Measurements from ENCODE around the gene DGCR8. TPM values are rescaled to one million over a fixed set of nuclear protein-coding genes. Genes with fewer than 3 reads are reported as not detected.

DGCR8 gene
- polyA plus RNA-seq, 2 of the 4 experiments (the other 2 are of a cell fraction): 18.1 to 21.3 TPM

DNA sequence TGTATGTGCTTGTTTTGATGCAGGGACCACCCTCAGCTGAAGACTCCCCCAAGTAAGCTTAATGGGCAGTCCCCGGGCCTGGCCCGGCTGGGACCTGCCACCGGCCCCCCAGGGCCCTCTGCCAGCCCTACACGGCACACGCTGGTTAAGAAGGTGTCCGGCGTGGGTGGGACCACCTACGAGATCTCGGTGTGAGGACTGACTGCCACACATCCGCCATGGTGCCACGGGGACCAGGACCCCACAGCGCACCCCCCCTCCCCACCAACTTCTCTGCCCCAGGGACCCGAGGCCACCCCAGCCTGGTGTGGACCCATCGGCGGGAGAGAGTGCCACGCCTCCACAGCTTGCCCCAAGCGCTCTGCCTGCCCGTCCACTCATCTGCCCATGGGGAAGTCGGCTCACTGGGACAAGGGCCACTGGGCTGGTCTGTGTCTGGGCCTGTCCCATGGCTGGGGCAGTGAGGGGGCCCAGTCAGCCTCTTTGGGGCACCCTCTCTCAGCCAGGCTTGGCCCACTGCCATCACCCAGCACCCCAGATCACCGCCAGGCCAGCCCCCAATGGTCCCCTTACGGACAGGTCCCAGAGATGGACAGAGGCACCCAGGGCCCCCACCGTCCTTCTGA is 65.3 kb downstream of the DGCR8 start:
- CTCF ChIA-PET: no interaction called here
- no peak overlapping the region for H3K27ac ChIP-seq
- no peak for FAIRE-seq

DNA sequence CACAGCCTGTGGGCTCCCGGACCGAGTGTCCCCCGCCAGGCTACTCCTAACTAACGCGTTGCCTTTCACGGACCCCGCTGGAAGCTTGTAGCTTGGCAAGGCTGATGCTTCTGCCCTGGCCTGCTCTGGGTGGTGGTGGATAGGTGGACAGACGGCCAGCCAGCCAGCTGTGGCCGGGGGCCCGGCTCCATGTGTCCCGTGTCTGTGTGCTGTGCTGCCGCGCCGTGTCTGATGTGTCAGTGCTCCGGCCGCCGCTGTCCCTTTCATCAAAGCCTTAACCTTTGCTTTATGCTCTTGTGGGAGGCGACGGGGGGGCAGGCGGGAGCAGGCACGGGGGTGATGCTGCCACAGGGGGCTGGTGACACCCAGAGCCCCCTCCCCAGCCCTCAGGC is 65.8 kb downstream of the DGCR8 start:
- ATAC-seq: no peak
- Histone ChIP-seq H3K4me1 (no peaks in the 10 kb centered on the region), H3K9me3 (no peaks in the 10 kb centered on the region), H3K4me2 (no peak overlapping the region), H3K4me3 (no peak overlapping the region), H3K27ac (no peak overlapping the region)
- no peak for TF ChIP-seq FOSL2 (IDR thresholded peaks at IDR 0.05)
- TF ChIP-seq FOSL2 (CRISPR knock-in tag; IDR thresholded peaks at IDR 0.05): no peak
- no peak for TF ChIP-seq CBX8 (IDR thresholded peaks at IDR 0.05)
- no peak for TF ChIP-seq ZC3H11A (IDR thresholded peaks at IDR 0.05)
- TF ChIP-seq, protein P1, sequence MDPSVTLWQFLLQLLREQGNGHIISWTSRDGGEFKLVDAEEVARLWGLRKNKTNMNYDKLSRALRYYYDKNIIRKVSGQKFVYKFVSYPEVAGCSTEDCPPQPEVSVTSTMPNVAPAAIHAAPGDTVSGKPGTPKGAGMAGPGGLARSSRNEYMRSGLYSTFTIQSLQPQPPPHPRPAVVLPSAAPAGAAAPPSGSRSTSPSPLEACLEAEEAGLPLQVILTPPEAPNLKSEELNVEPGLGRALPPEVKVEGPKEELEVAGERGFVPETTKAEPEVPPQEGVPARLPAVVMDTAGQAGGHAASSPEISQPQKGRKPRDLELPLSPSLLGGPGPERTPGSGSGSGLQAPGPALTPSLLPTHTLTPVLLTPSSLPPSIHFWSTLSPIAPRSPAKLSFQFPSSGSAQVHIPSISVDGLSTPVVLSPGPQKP (IDR thresholded peaks at IDR 0.05; ENCODE audit: low read depth, low read length): no peak
- FAIRE-seq: no peak
- no peak for DNase-seq (ENCODE audit: low read depth in 1 of 2, low spot score in 1 of 2)
- ChIA-PET CTCF (no interaction called here), POLR2A (no interaction called here)
- WGBS (ENCODE audit: missing lambda C conversion rate): no CpG with 5 or more reads among the region's 21 CpGs

More for the DNA sequence above, 65.3 kb downstream of the DGCR8 start:
- POLR2A ChIA-PET: no interaction called here
- Histone ChIP-seq H3K4me3 (no peak overlapping the region), H3K9me3 (no peaks in the 10 kb centered on the region), H3K4me2 (no peak overlapping the region), H3K4me1 (no peaks in the 10 kb centered on the region)
- ATAC-seq: no peak
- WGBS (ENCODE audit: missing lambda C conversion rate): 87% methylated on average over 6 of the region's 22 CpGs
- no peak for TF ChIP-seq CEBPB (IDR thresholded peaks at IDR 0.05)
- TF ChIP-seq EHMT2 (IDR thresholded peaks at IDR 0.05; ENCODE audit: low read depth): no peak
- no peak for TF ChIP-seq HOXA7 (CRISPR knock-in tag; IDR thresholded peaks at IDR 0.05)
- TF ChIP-seq TFCP2L1 (CRISPR knock-in tag; IDR thresholded peaks at IDR 0.05): no peak
- TF ChIP-seq POLR2A (IDR thresholded peaks at IDR 0.05; ENCODE audit: low read length): no peak
- no peak for TF ChIP-seq BHLHE40 (IDR thresholded peaks at IDR 0.05; ENCODE audit: low read depth, low read length)
- TF ChIP-seq, protein P2, sequence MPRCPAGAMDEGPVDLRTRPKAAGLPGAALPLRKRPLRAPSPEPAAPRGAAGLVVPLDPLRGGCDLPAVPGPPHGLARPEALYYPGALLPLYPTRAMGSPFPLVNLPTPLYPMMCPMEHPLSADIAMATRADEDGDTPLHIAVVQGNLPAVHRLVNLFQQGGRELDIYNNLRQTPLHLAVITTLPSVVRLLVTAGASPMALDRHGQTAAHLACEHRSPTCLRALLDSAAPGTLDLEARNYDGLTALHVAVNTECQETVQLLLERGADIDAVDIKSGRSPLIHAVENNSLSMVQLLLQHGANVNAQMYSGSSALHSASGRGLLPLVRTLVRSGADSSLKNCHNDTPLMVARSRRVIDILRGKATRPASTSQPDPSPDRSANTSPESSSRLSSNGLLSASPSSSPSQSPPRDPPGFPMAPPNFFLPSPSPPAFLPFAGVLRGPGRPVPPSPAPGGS (IDR thresholded peaks at IDR 0.05): no peak
- TF ChIP-seq RNF2 (IDR thresholded peaks at IDR 0.05; ENCODE audit: borderline replicate concordance, low read depth): no peak
- TF ChIP-seq, protein P3, sequence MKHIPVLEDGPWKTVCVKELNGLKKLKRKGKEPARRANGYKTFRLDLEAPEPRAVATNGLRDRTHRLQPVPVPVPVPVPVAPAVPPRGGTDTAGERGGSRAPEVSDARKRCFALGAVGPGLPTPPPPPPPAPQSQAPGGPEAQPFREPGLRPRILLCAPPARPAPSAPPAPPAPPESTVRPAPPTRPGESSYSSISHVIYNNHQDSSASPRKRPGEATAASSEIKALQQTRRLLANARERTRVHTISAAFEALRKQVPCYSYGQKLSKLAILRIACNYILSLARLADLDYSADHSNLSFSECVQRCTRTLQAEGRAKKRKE (CRISPR knock-in tag; IDR thresholded peaks at IDR 0.05; ENCODE audit: low read depth): no peak
- no peak for TF ChIP-seq ZFP36 (IDR thresholded peaks at IDR 0.05; ENCODE audit: borderline replicate concordance, partially characterized antibody)
- TF ChIP-seq TP53 (CRISPR knock-in tag; IDR thresholded peaks at IDR 0.05): no peak
- no peak for TF ChIP-seq NPAS2 (CRISPR knock-in tag; IDR thresholded peaks at IDR 0.05; ENCODE audit: borderline replicate concordance)
- no peak for TF ChIP-seq ZC3H11A (IDR thresholded peaks at IDR 0.05)
- TF ChIP-seq, protein P4, sequence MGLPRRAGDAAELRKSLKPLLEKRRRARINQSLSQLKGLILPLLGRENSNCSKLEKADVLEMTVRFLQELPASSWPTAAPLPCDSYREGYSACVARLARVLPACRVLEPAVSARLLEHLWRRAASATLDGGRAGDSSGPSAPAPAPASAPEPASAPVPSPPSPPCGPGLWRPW (IDR thresholded peaks at IDR 0.05): no peak
- no peak for TF ChIP-seq CBX8 (IDR thresholded peaks at IDR 0.05)
- no peak for TF ChIP-seq EP300 (IDR thresholded peaks at IDR 0.05)
- no peak for TF ChIP-seq EHF (CRISPR knock-in tag; IDR thresholded peaks at IDR 0.05)
- TF ChIP-seq SMC3 (IDR thresholded peaks at IDR 0.05): no peak
- TF ChIP-seq RAD21 (conservative IDR thresholded peaks at IDR 0.05 in 1 of 2, IDR thresholded peaks at IDR 0.05 in 1 of 2): no peak
- no peak for DNase-seq (ENCODE audit: low read depth in 1 of 2, low spot score in 1 of 2)

DNA sequence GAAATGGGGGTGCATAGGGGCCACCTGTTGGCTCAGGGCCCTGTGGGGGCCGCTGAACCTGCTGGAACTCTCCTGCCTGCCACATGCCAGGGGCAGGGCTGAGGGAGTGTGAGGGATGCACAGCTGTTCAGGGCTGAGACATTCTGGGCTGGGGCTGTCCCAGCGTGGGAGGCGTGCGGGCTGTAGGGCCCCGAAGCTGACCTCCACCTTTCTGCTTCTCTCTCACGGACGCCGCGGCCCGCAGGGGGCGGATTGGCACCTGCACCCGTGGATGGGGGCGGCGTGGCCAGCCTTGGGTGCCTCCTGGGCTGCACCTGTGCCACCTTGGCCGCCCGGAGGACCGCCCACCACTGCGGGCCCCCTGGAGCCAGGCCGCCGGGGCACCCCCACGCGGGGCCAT is 66.7 kb downstream of the DGCR8 start:
- no peak overlapping the region for H3K4me2 ChIP-seq
- CTCF ChIA-PET: interaction anchor here (1.5 kb wide), 1 partner anchor 10 kb away, joined by 7 read pairs; no protein-coding TSS in a partner anchor
- no peak for FAIRE-seq
- WGBS (ENCODE audit: missing lambda C conversion rate): 43% methylated on average over 1 of the region's 22 CpGs
- no peaks in the 10 kb centered on the region for H3K9me3 ChIP-seq
- no peak for DNase-seq (ENCODE audit: low read depth in 1 of 2, low spot score in 1 of 2)
- H3K27ac ChIP-seq: no peak overlapping the region
- no peak for ATAC-seq
- no peaks in the 10 kb centered on the region for H3K4me1 ChIP-seq
- no peak overlapping the region for H3K4me3 ChIP-seq
- POLR2A ChIA-PET: no interaction called here
- TF ChIP-seq, protein P3 (CRISPR knock-in tag; IDR thresholded peaks at IDR 0.05; ENCODE audit: low read depth): no peak
- TF ChIP-seq FOXS1 (CRISPR knock-in tag; IDR thresholded peaks at IDR 0.05) (no peak), BHLHE40 (IDR thresholded peaks at IDR 0.05; ENCODE audit: low read depth, low read length) (no peak), RCOR1 (IDR thresholded peaks at IDR 0.05; ENCODE audit: low read depth, low read length) (no peak)
- TF ChIP-seq, protein P5, sequence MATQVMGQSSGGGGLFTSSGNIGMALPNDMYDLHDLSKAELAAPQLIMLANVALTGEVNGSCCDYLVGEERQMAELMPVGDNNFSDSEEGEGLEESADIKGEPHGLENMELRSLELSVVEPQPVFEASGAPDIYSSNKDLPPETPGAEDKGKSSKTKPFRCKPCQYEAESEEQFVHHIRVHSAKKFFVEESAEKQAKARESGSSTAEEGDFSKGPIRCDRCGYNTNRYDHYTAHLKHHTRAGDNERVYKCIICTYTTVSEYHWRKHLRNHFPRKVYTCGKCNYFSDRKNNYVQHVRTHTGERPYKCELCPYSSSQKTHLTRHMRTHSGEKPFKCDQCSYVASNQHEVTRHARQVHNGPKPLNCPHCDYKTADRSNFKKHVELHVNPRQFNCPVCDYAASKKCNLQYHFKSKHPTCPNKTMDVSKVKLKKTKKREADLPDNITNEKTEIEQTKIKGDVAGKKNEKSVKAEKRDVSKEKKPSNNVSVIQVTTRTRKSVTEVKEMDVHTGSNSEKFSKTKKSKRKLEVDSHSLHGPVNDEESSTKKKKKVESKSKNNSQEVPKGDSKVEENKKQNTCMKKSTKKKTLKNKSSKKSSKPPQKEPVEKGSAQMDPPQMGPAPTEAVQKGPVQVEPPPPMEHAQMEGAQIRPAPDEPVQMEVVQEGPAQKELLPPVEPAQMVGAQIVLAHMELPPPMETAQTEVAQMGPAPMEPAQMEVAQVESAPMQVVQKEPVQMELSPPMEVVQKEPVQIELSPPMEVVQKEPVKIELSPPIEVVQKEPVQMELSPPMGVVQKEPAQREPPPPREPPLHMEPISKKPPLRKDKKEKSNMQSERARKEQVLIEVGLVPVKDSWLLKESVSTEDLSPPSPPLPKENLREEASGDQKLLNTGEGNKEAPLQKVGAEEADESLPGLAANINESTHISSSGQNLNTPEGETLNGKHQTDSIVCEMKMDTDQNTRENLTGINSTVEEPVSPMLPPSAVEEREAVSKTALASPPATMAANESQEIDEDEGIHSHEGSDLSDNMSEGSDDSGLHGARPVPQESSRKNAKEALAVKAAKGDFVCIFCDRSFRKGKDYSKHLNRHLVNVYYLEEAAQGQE (IDR thresholded peaks at IDR 0.05): no peak
- TF ChIP-seq, protein P6, sequence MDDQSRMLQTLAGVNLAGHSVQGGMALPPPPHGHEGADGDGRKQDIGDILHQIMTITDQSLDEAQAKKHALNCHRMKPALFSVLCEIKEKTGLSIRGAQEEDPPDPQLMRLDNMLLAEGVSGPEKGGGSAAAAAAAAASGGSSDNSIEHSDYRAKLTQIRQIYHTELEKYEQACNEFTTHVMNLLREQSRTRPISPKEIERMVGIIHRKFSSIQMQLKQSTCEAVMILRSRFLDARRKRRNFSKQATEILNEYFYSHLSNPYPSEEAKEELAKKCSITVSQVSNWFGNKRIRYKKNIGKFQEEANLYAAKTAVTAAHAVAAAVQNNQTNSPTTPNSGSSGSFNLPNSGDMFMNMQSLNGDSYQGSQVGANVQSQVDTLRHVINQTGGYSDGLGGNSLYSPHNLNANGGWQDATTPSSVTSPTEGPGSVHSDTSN (IDR thresholded peaks at IDR 0.05): no peak

All from A549 (cell line).